Activated B cell treated with CpG ODN at 0.5 μM for 24 hours (primary cell): ENCODE measurements around the gene NEGR1. TPM values are rescaled to one million over a fixed set of nuclear protein-coding genes. Genes with fewer than 3 reads are reported as not detected.

Experiments used
- ATAC-seq: fragments of 200-7000 bp; cut with Tn5 transposase; one replicate; pipeline ENCODE4 v1.10.0; 2021; ENCODE audit warnings: low read depth, mild to moderate bottlenecking, moderate library complexity
- CTCF ChIA-PET: fragments of 350-600 bp; sonication (Branson Sonifier 250); formaldehyde crosslinking; loops from one replicate; lab custom pipeline; 2021; ENCODE audit warnings: antibody characterized with exemption; lab: Charles Lee
- POLR2A ChIA-PET: fragments of 350-600 bp; sonication (Branson Sonifier 250); formaldehyde crosslinking; loops from one replicate; lab custom pipeline; 2021; ENCODE audit warnings: antibody characterized with exemption; lab: Charles Lee
- DNase-seq: peaks from one replicate; pipeline ENCODE4 v3.0.0; 2022
- H3K27ac Mint-ChIP-seq: one replicate; pipeline ENCODE4 v1.8.0; 2020; ENCODE audit warnings: mixed read lengths
- H3K27me3 Mint-ChIP-seq: one replicate; pipeline ENCODE4 v1.8.0; 2021; ENCODE audit warnings: mixed read lengths
- H3K36me3 Mint-ChIP-seq: one replicate; pipeline ENCODE4 v1.8.0; 2021; ENCODE audit warnings: low read depth, mixed read lengths
- H3K4me1 Mint-ChIP-seq: one replicate; pipeline ENCODE4 v1.8.0; 2021; ENCODE audit warnings: mixed read lengths
- H3K4me3 Mint-ChIP-seq: one replicate; pipeline ENCODE4 v1.8.0; 2020; ENCODE audit warnings: mild to moderate bottlenecking, mixed read lengths
- H3K9me3 Mint-ChIP-seq: one replicate; pipeline ENCODE4 v1.8.0; 2020; ENCODE audit warnings: mixed read lengths
- intact Hi-C: fragments of 100-400 bp; cut with micrococcal nuclease; formaldehyde crosslinking; loops from one replicate; pipeline ENCODE4 v1.15.1; 2024
- total RNA-seq: library from RNA; stranded (reverse); gene quantifications from 2 replicates; pipeline ENCODE4 v1.2.3, GENCODE V29; 2022
- TF ChIP-seq, protein P1 (sequence below): fragments of 200-600 bp; IDR thresholded peaks from one replicate; pipeline ENCODE4 v1.8.0; 2022; ENCODE audit warnings: antibody characterized with exemption, mild to moderate bottlenecking

The NEGR1 gene
- total RNA-seq, 1 donor from 2014 or later = not detected

DNA sequence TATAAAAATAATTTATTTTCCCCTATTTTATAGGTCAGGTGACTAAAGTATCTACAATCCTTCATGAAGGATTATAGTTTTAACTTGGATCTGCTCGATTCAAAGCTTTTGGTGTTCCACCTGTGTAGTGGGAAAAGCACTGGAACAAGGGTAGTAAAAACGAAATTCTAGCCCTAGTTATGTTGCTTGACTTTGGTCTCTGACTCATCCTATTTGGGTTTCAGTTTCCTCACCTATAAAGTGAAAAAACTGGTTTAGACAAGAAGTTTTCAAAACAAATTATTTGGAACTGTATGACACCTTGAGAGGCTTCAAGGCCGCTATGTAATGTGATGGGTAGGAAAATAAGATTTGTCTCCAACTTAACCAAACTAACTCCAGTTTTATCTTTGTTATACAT lies 696.3 kb downstream of the NEGR1 start:
- Mint-ChIP-seq H3K9me3 (no peaks in the 10 kb centered on the region), H3K4me1 (no peaks in the 10 kb centered on the region), H3K4me3 (no peak overlapping the region), H3K27me3 (no peaks in the 10 kb centered on the region), H3K27ac (no peak overlapping the region), H3K36me3 (no peaks in the 10 kb centered on the region)
- TF ChIP-seq, protein P1, sequence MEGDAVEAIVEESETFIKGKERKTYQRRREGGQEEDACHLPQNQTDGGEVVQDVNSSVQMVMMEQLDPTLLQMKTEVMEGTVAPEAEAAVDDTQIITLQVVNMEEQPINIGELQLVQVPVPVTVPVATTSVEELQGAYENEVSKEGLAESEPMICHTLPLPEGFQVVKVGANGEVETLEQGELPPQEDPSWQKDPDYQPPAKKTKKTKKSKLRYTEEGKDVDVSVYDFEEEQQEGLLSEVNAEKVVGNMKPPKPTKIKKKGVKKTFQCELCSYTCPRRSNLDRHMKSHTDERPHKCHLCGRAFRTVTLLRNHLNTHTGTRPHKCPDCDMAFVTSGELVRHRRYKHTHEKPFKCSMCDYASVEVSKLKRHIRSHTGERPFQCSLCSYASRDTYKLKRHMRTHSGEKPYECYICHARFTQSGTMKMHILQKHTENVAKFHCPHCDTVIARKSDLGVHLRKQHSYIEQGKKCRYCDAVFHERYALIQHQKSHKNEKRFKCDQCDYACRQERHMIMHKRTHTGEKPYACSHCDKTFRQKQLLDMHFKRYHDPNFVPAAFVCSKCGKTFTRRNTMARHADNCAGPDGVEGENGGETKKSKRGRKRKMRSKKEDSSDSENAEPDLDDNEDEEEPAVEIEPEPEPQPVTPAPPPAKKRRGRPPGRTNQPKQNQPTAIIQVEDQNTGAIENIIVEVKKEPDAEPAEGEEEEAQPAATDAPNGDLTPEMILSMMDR = no peak
- ATAC-seq (no peak), DNase-seq (no peak)
- intact Hi-C loops = no loop called here
- ChIA-PET CTCF (no interaction called here), POLR2A (no interaction called here)

DNA sequence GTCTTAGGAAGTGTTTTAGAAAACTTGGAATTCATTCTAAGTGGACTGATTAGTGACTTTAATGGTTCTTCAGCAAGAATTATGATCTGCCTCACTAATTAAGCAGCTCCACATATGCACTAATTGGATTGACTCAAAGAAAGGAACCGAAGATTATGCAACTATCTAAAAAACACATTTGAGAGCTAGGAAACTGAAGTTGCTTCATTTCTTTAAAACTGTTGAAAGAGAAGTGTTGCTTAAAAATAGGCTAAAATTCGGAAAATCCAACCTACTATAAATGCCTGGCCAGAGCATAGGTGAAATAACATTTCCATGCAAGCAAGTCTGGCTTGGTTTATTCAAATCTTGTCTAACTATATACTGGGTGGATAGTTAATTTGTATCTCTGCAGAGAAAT lies 698.6 kb downstream of the NEGR1 start:
- Mint-ChIP-seq H3K27ac (no peak overlapping the region), H3K9me3 (no peaks in the 10 kb centered on the region), H3K27me3 (no peaks in the 10 kb centered on the region), H3K36me3 (no peaks in the 10 kb centered on the region), H3K4me3 (no peak overlapping the region), H3K4me1 (no peaks in the 10 kb centered on the region)
- ChIA-PET POLR2A (no interaction called here), CTCF (no interaction called here)
- TF ChIP-seq, protein P1 = no peak
- DNase-seq (no peak), ATAC-seq (no peak)
- intact Hi-C loops = no loop called here

DNA sequence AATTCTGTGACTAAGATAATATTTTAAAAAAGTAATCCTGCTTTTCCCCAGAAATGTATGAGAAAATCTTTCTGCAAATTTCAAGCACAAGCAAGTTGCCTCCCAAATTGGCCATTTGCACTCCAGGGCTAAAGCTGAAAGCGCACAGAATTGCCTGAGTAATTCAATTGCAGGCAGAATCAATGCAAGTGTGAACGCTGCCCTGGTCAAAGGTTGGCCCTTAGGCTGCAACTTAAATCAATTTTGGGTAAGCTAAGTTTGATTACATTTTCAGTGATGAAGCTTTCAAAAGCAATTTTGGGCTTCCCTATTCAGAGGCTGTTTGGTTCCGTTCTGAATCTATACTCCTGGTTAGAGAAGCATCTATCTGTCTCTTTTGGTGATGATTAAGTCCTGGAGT lies 699.7 kb downstream of the NEGR1 start:
- Mint-ChIP-seq H3K27ac (no peak overlapping the region), H3K36me3 (no peaks in the 10 kb centered on the region), H3K9me3 (no peaks in the 10 kb centered on the region), H3K27me3 (no peaks in the 10 kb centered on the region), H3K4me3 (no peak overlapping the region), H3K4me1 (no peaks in the 10 kb centered on the region)
- intact Hi-C loops = no loop called here
- TF ChIP-seq, protein P1 = no peak
- ChIA-PET CTCF (no interaction called here), POLR2A (no interaction called here)
- ATAC-seq (no peak), DNase-seq (no peak)

DNA sequence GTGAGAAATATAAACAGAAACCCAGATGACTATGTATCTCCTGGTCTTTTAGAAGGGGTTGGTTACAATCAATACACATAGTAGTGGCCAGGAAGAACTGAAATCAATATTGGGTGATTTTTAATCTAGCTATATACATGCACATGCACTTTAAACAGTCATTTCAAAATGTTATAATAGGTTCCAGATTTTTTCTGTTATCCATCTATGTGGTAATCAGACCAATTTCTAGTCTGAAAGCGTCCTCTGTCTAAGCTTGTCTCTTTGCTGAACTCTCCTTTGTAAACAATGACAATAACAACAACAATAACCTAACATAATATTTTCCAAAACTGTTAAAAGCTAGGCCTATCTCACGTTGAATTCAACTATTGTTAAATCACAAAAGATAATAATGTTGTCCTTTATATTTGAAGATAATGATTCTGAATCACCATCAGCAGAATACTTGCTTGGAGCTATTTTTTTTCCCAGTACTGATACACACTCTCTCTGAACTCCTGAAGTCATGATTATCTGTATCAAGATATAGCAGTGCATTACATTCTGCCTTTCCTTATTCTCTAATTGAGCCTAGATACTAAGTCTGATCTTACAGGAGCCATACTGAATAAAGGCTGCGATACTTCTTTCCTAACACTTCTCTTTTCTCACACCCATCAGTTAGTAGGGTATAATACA lies 704.7 kb downstream of the NEGR1 start:
- CTCF ChIA-PET = no interaction called here
- Mint-ChIP-seq H3K4me1 (no peaks in the 10 kb centered on the region), H3K9me3 (no peaks in the 10 kb centered on the region), H3K36me3 (no peaks in the 10 kb centered on the region), H3K27me3 (no peaks in the 10 kb centered on the region), H3K4me3 (no peak overlapping the region), H3K27ac (no peak overlapping the region)
- TF ChIP-seq, protein P1 = no peak
- ATAC-seq (no peak), DNase-seq (no peak)
- POLR2A ChIA-PET = no interaction called here
- intact Hi-C loops = no loop called here

DNA sequence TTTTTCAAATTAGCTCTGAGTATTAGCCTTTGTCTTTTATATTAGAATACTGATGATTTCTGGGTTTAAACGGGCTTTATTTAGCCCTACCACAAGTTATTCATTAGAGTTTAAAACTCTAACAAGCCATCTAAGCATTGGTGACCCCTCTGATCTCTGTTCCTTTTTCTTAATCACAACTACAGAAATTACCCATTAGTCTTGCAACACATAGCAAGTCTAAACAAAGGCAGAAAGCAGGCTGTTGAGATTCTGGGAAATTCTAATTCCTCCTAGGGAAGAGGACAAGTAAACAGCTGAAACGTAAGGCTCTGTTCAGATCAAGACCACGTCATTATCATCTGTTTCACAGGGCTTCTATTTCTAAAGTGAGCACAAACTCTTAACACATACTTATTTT lies 710.3 kb downstream of the NEGR1 start:
- Mint-ChIP-seq H3K4me3 (no peak overlapping the region), H3K9me3 (no peaks in the 10 kb centered on the region), H3K27me3 (no peaks in the 10 kb centered on the region), H3K4me1 (no peaks in the 10 kb centered on the region), H3K36me3 (no peaks in the 10 kb centered on the region), H3K27ac (no peak overlapping the region)
- ChIA-PET POLR2A (no interaction called here), CTCF (no interaction called here)
- no peak for DNase-seq
- no peak for ATAC-seq
- TF ChIP-seq, protein P1 = no peak
- intact Hi-C loops = no loop called here
